Breast epithelium (tissue), 4 donors: ENCODE measurements around the gene MYD88. TPM values are rescaled to one million over a fixed set of nuclear protein-coding genes. Genes with fewer than 3 reads are reported as not detected.

Experiments
- DNase-seq, 2 donors: peaks; one replicate each; pipeline ENCODE4 v3.0.0-alpha.2; 2019; ENCODE audit warnings: low spot score in 2 of 2
- H3K27ac ChIP-seq, 2 donors: fragments of 200-600 bp; sonication (generic) in 1 of 2; one replicate each; pipeline ENCODE4 v1.5.1; 2016 to 2019; ENCODE audit warnings: mild to moderate bottlenecking in 1 of 2
- H3K27me3 ChIP-seq, 2 donors: fragments of 200-600 bp; sonication (generic) in 1 of 2; one replicate each; pipeline versions ENCODE4 v1.5.1 to v1.6.0; 2017 to 2019; ENCODE audit warnings: control low read depth in 1 of 2, mild to moderate bottlenecking in 1 of 2
- H3K36me3 ChIP-seq: fragments of 200-600 bp; one replicate; pipeline ENCODE4 v1.5.1; 2019
- H3K4me1 ChIP-seq, 2 donors: fragments of 200-600 bp; sonication (generic); one replicate each; pipeline ENCODE4 v1.5.1; 2016 to 2019; ENCODE audit warnings: control low read depth in 1 of 2
- H3K4me3 ChIP-seq, 3 donors: fragments of 200-600 bp; sonication (generic); 1 replicate in 2 of 3; 2 replicates in 1 of 3; pipeline ENCODE4 v1.5.1; 2016 to 2019; ENCODE audit warnings: mild to moderate bottlenecking in 3 of 3, moderate library complexity in 2 of 3
- H3K9me3 ChIP-seq, 2 donors: fragments of 200-600 bp; sonication (generic) in 1 of 2; one replicate each; pipeline ENCODE4 v1.5.1; 2016 to 2019; ENCODE audit warnings: control low read depth in 1 of 2
- CTCF ChIP-seq, 3 donors: fragments of 450-650 bp; IDR thresholded peaks; one replicate each; pipeline ENCODE4 v1.5.1; 2016 to 2017; ENCODE audit warnings: antibody characterized with exemption in 3 of 3, mild to moderate bottlenecking in 3 of 3, moderate library complexity in 3 of 3
- POLR2A ChIP-seq: fragments of 450-650 bp; IDR thresholded peaks from one replicate; pipeline ENCODE4 v1.6.1; 2016; ENCODE audit warnings: antibody characterized with exemption, mild to moderate bottlenecking, moderate library complexity
- POLR2AphosphoS5 ChIP-seq, 3 donors: sonication (generic); formaldehyde crosslinking; IDR thresholded peaks; one replicate each; pipeline ENCODE4 v1.6.1; 2017; ENCODE audit warnings: antibody characterized with exemption in 3 of 3
- intact Hi-C: fragments of 100-400 bp; cut with DNase I; formaldehyde crosslinking; loops from one replicate; pipeline ENCODE4 v1.15.1; 2023; ENCODE audit warnings: low total_unique reads
- total RNA-seq, 3 donors: library from RNA; depleted of rRNA; stranded (reverse); fragments of >200 nt; gene quantifications; one replicate each; pipeline ENCODE4 v1.1.0, GENCODE V29; 2016

The MYD88 gene
- total RNA-seq, 3 donors from 2014 or later, result 33.4 to 36.0 (median 35.3) TPM

DNA sequence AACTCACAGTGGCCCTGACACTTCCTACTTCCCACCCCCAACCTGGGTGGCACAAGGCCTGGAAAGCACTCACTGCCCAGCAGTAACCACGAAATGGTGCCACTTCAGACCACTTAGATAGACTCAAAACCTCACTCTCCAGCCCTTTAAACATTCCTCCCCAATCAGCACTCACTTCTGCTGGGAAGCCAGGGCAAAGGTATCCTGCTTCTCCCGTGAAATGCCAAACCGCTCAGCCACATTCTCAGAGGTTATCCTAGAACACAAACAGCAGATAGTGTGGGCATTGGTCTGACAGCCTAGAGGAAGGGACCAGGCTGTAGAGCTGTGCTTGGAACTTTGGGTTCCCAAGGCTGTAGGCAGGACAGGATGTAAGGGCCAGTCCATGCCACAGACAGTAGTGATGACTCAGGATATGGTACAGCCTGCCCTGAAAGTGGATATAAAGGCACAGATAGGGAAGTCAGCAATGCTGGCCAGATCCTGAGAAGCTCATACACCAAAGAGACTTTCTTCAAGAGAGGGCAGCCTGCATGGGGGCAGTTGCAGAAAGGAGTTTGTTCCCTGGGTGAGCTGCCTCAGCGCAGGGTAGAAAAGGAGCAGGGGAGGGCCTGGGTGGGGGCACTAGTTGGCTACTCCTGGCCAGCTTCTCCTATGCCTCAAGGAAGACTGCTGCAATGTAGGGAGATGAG is 10.7 kb upstream of the MYD88 start:
- no peaks in the 10 kb centered on the region for H3K4me1 ChIP-seq
- no peak for TF ChIP-seq POLR2AphosphoS5 (IDR thresholded peaks at IDR 0.05)
- no peak for TF ChIP-seq CTCF (IDR thresholded peaks at IDR 0.05)
- TF ChIP-seq POLR2A, result no peak
- no peaks in the 10 kb centered on the region for H3K27me3 ChIP-seq
- no peaks in the 10 kb centered on the region for H3K36me3 ChIP-seq
- H3K9me3 ChIP-seq, result no peaks in the 10 kb centered on the region
- intact Hi-C loops, result no loop called here
- no peak overlapping the region for H3K4me3 ChIP-seq
- H3K27ac ChIP-seq, result no peak overlapping the region
- DNase-seq, result no peak

- no peak for DNase-seq
- intact Hi-C loops, result no loop called here
- Histone ChIP-seq H3K27me3 (no peaks in the 10 kb centered on the region), H3K4me3 (no peak overlapping the region), H3K36me3 (no peaks in the 10 kb centered on the region), H3K9me3 (no peaks in the 10 kb centered on the region), H3K4me1 (peaks cover 0 to under 1% of the 10 kb centered on the region in 2 donors), H3K27ac (no peak overlapping the region)
- TF ChIP-seq CTCF (IDR thresholded peaks at IDR 0.05) (no peak), POLR2AphosphoS5 (IDR thresholded peaks at IDR 0.05) (no peak), POLR2A (no peak)
Observed at GRCh38 chr3:38128303-38128655, 10.2 kb upstream of the MYD88 start.

GRCh38 chr3:38129058-38129457 is 9.4 kb upstream of the MYD88 start:
- Histone ChIP-seq H3K9me3 (no peaks in the 10 kb centered on the region), H3K27me3 (no peaks in the 10 kb centered on the region), H3K4me3 (no peak overlapping the region), H3K4me1 (peaks cover 0 to 8% of the 10 kb centered on the region in 2 donors), H3K27ac (no peak overlapping the region), H3K36me3 (no peaks in the 10 kb centered on the region)
- TF ChIP-seq POLR2A (no peak), POLR2AphosphoS5 (IDR thresholded peaks at IDR 0.05) (no peak), CTCF (IDR thresholded peaks at IDR 0.05) (no peak)
- no peak for DNase-seq
- intact Hi-C loops, result no loop called here

DNA sequence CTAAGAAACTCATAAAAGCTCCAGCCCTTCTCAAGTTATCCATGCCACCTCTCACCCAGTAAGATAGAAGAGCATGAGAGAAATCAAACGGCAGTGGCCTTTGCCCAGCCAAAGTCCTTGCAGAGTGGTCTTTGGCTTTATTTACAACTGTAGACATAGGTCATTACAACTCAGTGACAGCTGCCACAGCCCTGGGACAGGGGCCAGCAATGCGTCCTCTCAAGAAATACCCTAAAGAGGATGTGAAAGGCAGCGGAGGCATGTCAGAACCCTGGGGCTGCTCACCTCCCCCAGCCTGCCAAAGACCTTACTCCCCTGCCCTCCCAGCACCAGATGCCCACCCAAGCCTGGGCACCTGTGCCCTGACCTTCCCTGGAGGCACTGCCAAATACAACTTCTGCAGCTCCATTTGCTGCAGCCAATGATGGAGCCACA is 7.8 kb upstream of the MYD88 start:
- intact Hi-C loops, result no loop called here
- no peak for DNase-seq
- Histone ChIP-seq H3K4me3 (no peak overlapping the region), H3K27me3 (no peaks in the 10 kb centered on the region), H3K36me3 (no peaks in the 10 kb centered on the region), H3K4me1 (peaks cover 0 to 17% of the 10 kb centered on the region in 2 donors), H3K27ac (no peak overlapping the region), H3K9me3 (no peaks in the 10 kb centered on the region)
- TF ChIP-seq CTCF (IDR thresholded peaks at IDR 0.05) (no peak), POLR2AphosphoS5 (IDR thresholded peaks at IDR 0.05) (no peak), POLR2A (no peak)

DNA sequence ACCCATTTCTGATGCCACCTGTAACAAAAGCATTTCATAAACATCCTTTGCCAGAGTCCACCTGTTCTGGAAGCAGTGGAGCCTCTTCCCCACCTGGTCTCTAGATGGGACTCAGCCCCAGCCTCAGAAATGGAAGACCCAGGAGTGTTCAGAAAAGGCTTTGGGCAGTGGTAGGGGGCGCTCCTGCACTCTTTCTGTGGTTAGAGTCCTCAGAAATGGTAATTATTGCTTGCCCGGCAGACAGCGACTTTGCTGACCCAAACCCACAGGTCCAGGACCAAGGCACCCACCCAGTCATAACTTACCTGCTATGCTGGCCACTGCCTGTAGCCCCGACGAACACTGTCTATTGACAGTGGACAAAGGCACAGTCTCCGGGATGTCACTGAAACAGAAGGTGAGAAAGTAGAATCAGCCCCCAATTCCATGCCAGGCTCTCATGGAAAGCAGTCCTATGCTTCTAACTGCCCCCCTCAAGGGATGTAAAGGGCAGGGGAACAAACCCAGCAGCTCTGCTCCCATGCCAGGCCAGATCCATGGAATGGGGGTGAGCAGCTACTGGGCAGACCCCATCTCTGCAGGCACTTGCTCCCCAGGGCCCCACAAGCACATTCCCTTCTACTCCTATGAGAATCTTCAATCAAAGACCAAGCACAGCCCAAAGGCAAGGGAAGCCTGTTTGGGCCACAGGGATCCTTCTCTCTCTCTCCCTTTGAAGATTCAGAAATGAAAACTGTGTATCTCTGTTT is 6.7 kb upstream of the MYD88 start:
- peaks cover 0 to 22% of the 10 kb centered on the region in 2 donors for H3K4me1 ChIP-seq
- TF ChIP-seq POLR2A (no peak), POLR2AphosphoS5 (IDR thresholded peaks at IDR 0.05) (no peak), CTCF (IDR thresholded peaks at IDR 0.05) (no peak)
- DNase-seq, result no peak
- H3K4me3 ChIP-seq, result no peak overlapping the region
- H3K9me3 ChIP-seq, result no peaks in the 10 kb centered on the region
- intact Hi-C loops, result loop anchor here (1.0 kb wide), 1 partner anchor 20 kb away; no protein-coding TSS in a partner anchor
- H3K27me3 ChIP-seq, result no peaks in the 10 kb centered on the region
- no peaks in the 10 kb centered on the region for H3K36me3 ChIP-seq
- no peak overlapping the region for H3K27ac ChIP-seq
